Measurements from ENCODE around the gene MAP3K15.

DNA sequence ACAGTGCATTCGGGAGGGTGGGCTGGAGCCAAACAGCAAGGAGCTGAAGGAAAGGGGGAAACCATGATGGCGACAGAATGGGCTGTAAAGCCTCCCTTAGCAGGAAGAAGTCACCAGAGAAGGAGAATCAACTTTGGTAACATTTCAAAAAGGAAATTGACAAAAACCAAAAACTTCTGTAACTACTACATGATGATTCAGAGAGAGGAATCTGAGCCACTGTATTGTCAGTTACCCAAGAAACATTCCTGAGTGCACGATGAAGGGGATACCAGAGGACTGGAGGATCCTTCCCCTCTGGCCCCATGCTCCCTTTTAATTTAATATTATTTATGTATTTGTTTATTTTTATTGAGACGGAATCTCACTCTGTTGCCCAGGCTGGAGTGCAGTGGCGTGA is 145.2 kb downstream of the MAP3K15 start:
- TF ChIP-seq POLR2A (IDR thresholded peaks at IDR 0.05; ENCODE audit: low read depth, low read length): no peak
- TF ChIP-seq POLR2AphosphoS5 (IDR thresholded peaks at IDR 0.05; ENCODE audit: low read depth, low read length): no peak
